ENCODE results near the gene METTL16.
"Not testable (repeated sequence)": the region's sequence is repeated elsewhere in the genome, so short reads cannot be mapped to it uniquely, and the experiment has no call there.

The METTL16 gene

DNA sequence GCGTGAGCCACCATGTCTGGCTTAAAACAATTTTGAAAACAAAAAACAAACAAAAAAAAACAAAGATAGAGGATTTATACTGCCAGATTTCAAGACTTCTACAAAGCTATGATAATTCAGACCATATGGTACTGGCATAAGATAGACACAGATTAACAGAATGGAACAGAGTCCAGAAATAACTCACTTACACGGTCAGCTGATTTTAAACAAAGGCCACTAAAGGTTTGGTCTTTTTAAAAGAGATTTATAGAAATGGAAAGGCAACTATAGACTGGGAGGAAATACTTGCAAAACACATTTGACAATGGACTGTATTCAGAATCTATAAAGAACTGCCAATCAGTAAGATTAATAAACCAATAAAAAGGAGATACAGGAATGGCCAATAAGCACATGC lies 62.2 kb downstream of the METTL16 start:
- no peak for DNase-seq

DNA sequence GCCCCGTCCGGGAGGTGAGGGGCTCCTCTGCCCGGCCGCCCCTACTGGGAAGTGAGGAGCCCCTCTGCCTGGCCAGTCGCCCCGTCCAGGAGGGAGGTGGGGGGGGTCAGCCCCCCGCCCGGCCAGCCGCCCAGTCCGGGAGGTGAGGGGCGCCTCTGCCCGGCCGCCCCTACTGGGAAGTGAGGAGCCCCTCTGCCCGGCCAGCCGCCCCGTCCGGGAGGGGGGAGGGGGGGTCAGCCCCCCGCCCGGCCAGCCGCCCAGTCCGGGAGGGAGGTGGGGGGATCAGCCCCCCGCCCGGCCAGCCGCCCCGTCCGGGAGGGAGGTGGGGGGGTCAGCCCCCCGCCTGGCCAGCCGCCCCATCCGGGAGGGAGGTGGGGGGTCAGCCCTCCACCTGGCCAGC lies 64.2 kb downstream of the METTL16 start:
- DNase-seq, result not testable (repeated sequence)

DNA sequence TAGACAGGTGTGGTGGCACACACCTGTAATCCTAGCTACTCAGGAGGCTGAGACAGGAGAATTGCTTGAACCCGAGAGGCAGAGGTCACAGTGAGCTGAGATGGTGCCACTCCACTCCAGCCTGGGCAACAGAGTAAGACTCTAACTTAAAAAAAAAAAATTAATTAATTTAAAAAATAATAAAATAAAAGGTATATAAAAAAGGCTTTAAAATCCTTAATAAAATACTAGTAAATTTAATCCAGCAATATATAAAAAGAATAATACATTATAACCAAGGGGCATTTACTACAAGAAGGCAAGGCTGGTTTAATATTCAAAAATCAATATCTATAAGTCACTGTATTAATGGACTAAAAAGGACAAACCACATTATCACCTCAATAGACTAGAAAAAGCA lies 66.0 kb downstream of the METTL16 start:
- DNase-seq, result no peak

GRCh38 chr17:2444382-2444781 lies 67.3 kb downstream of the METTL16 start:
- DNase-seq, result no peak

GRCh38 chr17:2442166-2442565 lies 69.5 kb downstream of the METTL16 start:
- no peak for DNase-seq

- DNase-seq, result no peak
Measured at GRCh38 chr17:2440930-2441329, 70.8 kb downstream of the METTL16 start.

- not testable (repeated sequence) for DNase-seq
Measured at GRCh38 chr17:2439997-2440396, 71.7 kb downstream of the METTL16 start.

- DNase-seq, result no peak
Measured at GRCh38 chr17:2438823-2439222, 72.9 kb downstream of the METTL16 start.

- DNase-seq, result peak; percentile 49
Measured at GRCh38 chr17:2436316-2436905, 75.3 kb downstream of the METTL16 start.

GRCh38 chr17:2435862-2436261 lies 75.8 kb downstream of the METTL16 start:
- peak; percentile 60 for DNase-seq

GRCh38 chr17:2435181-2435741 lies 76.4 kb downstream of the METTL16 start:
- no peak for DNase-seq

- DNase-seq, result no peak
Measured at GRCh38 chr17:2433696-2434095, 78.0 kb downstream of the METTL16 start.

DNA sequence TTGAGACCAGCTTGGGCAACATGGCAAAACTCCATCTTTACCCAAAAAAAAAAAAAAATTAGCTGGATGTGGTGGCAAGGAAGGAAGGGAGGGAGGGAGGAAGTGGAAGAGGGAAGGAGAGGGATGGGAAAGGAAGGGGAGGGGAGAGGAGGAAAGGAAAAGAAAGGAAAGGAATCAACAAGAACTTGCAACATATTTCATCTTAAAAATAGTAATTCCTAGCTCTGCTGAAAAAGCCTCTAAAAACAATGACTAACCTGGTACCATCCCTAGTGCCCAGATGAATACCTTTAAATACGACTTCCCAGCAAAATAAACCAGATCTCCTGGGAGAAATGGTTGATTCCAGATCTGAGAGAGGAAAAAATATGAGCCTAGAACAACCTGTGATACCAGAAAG lies 83.8 kb downstream of the METTL16 start:
- no peak for DNase-seq

- DNase-seq, result no peak
Measured at GRCh38 chr17:2427215-2427614, 84.5 kb downstream of the METTL16 start.

DNA sequence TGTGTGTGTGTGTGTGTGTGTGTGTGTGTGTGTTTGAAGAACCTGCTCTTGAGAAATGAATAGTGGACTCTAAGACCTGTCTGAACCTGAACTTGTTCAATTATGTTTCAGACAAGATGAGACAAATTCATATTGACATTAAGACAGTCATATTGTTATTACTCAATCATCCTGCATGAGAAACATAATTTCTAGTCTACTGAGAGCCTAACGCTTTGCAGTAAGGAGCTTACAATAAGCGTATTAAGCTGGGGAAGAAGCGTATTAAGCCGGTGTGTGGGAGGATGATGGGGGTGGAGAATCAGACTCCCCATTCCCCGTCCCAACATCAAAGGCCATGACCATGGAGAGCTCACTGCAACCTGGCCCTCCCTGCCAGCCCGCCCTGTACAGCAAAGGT lies 88.4 kb downstream of the METTL16 start:
- no peak for DNase-seq

GRCh38 chr17:2421315-2422147 lies 90.2 kb downstream of the METTL16 start:
- DNase-seq, result no peak

DNA sequence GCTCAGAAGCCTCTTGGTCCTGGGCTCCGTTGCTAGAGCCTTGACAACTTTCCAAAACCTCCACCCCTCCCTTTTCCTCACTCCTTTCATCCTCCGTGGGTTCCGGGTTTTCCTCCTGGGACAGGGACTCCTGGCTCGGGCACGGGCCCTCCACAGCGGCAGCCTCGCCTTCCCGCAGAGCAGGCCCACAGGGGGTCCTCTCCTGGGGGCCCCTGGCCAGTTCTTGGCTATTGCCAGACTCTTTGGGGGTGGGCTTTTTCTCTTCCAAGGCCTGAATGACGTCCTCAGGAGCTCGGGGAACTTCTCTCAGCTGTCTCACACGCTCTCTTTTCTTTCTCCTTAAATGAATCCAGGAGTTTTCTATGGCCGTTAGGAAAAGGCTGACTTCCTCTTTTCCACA lies 91.5 kb downstream of the METTL16 start:
- no peak for DNase-seq

DNA sequence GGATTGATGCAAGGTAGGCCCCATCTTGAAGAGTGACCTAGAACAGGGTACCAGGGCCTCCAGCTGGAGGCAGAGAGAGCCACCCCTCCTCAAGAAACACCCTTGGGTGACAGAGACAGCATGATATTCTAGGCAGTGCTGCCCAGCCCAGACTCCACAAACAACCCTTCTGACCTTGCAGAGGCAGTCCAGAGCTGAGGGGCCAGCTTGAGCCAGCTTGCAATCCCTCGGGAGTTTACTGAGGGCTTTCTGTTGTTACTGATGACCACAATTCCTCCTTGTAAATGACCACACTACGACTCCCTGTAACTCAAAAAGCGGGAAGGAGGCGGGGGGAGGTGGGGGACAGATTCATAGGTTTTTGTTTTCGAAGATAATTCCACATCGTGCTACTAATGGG lies 92.2 kb downstream of the METTL16 start:
- DNase-seq, result no peak

GRCh38 chr17:2418572-2418971 lies 93.1 kb downstream of the METTL16 start:
- DNase-seq, result no peak

DNA sequence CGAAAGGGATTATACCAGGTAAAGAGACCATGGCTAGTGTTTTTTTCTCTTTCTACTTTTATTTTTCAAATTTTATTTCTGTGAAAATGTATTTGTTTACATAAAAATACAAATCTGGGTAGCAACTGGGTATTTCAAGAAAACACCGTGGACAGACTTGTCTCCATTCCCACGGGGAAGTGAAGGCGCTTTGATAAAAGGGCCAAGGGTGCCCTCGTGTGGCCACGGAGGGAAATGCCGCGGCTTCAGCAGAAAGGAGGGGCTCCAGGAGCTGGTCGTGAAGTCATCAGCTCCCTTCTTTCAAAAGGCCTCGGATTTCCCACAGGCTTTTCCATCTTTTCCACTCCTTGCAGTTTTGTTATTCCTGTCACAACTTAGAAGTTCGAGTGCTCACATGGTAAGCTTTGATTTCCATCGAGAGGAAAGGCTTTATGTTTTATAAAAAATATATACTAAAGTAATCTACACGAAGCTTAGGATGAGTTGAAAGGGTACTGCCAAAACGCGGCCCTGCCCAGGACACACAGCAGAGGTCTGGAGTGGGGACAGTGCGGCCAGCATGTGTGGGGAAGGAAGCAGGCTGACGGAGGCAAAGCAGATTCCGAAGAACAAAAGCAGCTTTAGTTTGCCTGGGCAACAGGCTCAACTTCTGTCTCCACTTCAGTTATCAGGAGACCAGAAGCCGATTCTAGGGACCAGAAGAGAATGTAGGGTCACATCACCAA lies 95.5 kb downstream of the METTL16 start:
- no peak for DNase-seq

- no peak for DNase-seq
Measured at GRCh38 chr17:2415081-2415480, 96.6 kb downstream of the METTL16 start.

DNA sequence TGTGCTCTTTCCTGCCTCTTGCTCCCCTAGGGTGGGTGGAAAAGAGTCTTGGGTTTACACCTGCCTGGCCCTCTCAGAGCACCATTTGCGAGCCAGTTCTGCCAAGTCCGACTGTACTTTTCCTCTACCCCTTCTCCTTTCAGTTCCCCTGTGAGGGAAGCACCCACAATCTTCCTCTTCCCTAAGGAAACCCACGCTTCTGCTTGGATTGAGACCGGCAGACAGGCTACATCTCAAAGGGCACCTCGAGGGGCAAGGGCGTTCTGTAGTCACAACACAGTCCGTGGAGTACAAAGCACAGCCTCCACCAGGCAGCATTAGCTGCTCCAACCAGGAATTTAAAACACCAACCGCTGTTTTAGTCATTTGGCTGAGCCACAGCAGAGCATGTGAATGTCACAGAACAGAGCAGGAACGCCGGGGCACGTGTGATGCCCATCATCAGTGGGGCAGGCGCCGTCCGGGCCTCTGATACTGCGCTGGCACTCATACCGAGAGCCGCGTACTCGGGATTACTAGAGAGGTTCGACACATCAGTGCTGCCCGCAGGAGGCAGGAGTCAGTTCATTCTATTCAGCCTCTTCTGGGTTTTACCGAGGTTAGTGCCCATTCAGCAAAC lies 97.1 kb downstream of the METTL16 start:
- DNase-seq, result no peak

GRCh38 chr17:2412561-2413021 lies 99.1 kb downstream of the METTL16 start:
- no peak for DNase-seq
